IPS-15b (cell line): ENCODE data around the gene MKS1.

Experiments used
- H3K27me3 ChIP-seq: one replicate; pipeline ENCODE4 v1.6.1; 2013; ENCODE audit warnings: low read length; ENCODE audit not compliant: control insufficient read depth, insufficient read depth
- H3K36me3 ChIP-seq: one replicate; pipeline ENCODE4 v1.6.1; 2013; ENCODE audit warnings: low read length; ENCODE audit not compliant: control insufficient read depth, insufficient read depth
- H3K4me1 ChIP-seq: one replicate; pipeline ENCODE4 v1.6.1; 2013; ENCODE audit warnings: mild to moderate bottlenecking, low read length; ENCODE audit not compliant: control insufficient read depth, insufficient read depth
- H3K4me3 ChIP-seq: one replicate; pipeline ENCODE4 v1.5.1; 2013; ENCODE audit warnings: low read depth, low read length
- H3K9ac ChIP-seq: one replicate; pipeline ENCODE4 v1.6.1; 2013; ENCODE audit warnings: low read depth, mild to moderate bottlenecking, low read length
- H3K9me3 ChIP-seq: one replicate; pipeline ENCODE4 v1.6.1; 2013; ENCODE audit warnings: mild to moderate bottlenecking, low read length; ENCODE audit not compliant: control insufficient read depth, insufficient read depth

MKS1 gene

DNA sequence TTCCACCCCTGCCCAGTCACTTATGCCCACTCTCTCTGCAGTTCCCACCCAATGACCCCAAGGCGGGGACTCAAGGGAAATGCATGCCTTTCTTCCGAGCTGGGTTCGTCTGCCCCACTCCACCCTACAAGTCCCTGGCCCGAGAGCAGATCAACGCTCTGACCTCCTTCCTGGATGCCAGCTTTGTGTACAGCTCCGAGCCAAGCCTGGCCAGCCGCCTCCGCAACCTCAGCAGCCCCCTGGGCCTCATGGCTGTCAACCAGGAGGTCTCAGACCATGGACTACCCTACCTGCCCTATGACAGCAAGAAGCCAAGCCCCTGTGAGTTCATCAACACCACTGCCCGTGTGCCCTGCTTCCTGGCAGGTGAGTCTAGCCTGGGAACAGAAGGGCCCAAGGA, 33.1 kb upstream of the MKS1 start:
- no peak overlapping the region for H3K9ac ChIP-seq

DNA sequence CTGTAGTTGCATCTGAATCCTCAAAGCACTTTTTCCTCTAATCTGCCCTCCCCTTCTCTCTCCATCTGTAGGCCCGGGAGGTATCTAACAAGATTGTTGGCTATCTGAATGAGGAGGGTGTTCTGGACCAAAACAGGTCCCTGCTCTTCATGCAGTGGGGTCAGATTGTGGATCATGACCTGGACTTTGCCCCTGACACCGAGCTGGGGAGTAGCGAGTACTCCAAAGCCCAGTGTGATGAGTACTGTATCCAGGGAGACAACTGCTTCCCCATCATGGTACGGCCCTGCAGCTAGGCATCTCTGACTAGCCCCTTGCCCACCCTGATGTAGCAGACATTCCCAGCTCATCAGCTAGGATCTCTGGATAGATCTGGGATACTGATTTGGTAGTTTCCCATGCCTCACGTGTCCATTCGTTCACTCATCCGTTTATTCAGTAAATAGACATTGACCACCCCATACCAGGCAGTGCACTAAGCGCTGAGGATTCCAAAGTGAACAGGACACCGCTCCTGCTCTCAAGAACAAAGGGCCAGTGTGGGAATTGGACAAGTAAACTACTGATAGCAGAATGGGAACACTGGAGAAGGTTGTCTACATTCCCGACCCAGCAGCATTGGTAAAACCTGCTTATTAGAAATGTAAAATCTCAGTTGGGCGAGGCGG, 31.4 kb upstream of the MKS1 start:
- Histone ChIP-seq H3K4me1 (peaks cover 3% of the 10 kb centered on the region), H3K36me3 (no peaks in the 10 kb centered on the region), H3K4me3 (no peak overlapping the region), H3K27me3 (peaks cover 82% of the 10 kb centered on the region), H3K9me3 (peaks cover 5% of the 10 kb centered on the region), H3K9ac (no peak overlapping the region)

More for the DNA sequence above, 33.1 kb upstream of the MKS1 start:
- no peaks in the 10 kb centered on the region for H3K36me3 ChIP-seq
- no peak overlapping the region for H3K4me3 ChIP-seq
- H3K9me3 ChIP-seq, result peaks cover 5% of the 10 kb centered on the region
- H3K27me3 ChIP-seq, result peaks cover 66% of the 10 kb centered on the region
- peaks cover 3% of the 10 kb centered on the region for H3K4me1 ChIP-seq

DNA sequence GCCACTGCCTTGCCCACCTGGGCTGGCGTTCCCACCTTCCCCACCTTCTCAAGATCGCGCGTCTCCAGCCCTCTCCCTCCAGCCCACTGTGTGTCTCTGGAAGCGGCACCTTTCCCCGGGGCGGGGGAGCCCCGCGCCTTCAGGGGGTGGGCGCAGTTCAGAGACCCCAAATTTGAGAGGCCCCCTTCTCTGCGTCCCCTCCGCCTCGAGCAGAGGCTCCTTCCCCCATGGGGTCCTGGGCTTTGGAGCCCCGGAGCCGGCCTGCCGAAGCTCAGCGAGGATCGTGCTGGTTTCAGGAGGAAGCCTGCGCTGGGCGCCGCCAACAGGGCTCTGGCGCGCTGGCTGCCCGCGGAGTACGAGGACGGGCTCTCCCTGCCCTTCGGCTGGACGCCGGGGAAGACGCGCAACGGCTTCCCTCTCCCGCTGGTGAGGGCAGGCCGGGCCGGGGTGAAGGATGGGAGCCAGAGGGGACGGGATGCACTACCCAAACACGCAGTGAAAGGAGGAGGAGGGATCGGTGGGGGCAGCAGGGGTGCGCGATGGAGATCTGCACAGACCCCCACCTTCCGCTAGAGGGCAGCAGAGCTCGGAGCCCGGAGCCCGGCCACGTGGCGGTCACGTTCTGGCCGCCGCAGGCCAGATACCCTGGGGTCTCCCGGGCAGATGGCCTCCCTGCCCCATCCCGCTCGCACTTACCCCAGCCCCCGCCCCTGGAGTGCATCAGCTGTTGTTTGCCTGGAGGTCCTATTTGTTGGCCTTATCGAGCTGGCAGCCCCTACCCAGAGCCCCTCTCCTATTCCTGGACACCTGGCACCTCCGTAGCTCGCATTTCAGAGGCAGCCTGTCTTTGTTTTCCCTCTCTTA, 30.4 kb upstream of the MKS1 start:
- Histone ChIP-seq H3K4me3 (peak overlapping the region; percentile 52), H3K9ac (peak overlapping the region; percentile 73), H3K27me3 (peaks cover 91% of the 10 kb centered on the region), H3K9me3 (peaks cover 5% of the 10 kb centered on the region), H3K36me3 (no peaks in the 10 kb centered on the region), H3K4me1 (no peaks in the 10 kb centered on the region)

DNA sequence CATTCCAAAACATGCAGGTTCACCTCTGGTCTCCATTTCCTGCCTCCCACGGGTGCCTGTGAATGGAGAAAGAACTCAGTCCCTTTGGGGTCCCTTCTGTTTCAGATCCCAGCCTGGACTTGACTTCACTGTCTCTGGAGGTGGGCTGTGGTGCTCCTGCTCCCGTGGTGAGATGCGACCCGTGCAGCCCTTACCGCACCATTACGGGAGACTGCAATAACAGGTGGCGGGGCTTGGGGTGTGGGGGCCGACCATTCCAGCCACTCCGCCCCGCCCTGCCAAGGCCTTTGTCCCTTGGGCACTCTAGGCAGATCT, 29.9 kb upstream of the MKS1 start:
- Histone ChIP-seq H3K9me3 (peaks cover 5% of the 10 kb centered on the region), H3K4me3 (peak overlapping the region; percentile 52), H3K9ac (peak overlapping the region; percentile 73), H3K27me3 (peaks cover 91% of the 10 kb centered on the region), H3K4me1 (no peaks in the 10 kb centered on the region), H3K36me3 (no peaks in the 10 kb centered on the region)

DNA sequence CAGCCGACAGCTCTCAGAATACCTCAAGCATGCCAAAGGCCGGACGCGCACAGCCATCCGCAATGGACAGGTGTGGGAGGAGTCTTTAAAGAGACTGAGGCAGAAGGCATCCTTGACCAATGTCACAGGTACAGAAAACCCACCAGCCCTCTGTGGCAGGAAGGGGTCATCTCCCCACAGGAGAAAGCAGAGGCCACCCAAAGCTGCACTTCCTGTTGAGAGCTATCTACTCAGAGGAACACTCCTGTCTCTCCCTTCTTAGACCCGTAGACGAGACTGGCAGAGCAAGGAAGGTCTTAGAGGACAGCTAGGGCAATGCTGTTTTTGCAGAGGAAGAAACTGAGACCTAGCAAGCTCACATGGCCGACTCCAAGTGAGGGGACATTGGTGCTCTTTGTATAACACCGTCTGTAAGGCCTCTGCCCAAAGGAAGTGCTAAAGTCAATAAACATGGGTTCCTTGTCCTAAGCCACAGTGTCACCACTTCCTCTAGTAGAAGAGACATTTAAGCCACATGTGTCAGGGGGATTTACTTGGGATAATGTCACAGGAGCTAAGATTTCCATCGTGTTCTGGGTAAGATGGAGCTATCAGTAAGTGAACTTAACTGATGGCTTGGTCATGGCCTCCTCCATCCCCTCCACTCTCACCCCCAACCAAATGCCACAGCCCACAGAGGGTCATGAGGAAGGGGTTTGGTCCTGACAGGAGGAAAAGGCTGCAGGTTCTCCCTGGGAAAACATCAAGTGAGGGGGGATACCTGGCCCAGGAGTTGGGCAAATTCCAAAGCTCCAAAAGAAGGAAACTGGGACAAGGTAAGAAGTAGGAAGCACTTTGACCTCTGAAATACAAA, 28.7 kb upstream of the MKS1 start:
- no peaks in the 10 kb centered on the region for H3K4me1 ChIP-seq
- peaks cover 92% of the 10 kb centered on the region for H3K27me3 ChIP-seq
- H3K9ac ChIP-seq, result no peak overlapping the region
- peaks cover 5% of the 10 kb centered on the region for H3K9me3 ChIP-seq
- H3K36me3 ChIP-seq, result no peaks in the 10 kb centered on the region
- no peak overlapping the region for H3K4me3 ChIP-seq

DNA sequence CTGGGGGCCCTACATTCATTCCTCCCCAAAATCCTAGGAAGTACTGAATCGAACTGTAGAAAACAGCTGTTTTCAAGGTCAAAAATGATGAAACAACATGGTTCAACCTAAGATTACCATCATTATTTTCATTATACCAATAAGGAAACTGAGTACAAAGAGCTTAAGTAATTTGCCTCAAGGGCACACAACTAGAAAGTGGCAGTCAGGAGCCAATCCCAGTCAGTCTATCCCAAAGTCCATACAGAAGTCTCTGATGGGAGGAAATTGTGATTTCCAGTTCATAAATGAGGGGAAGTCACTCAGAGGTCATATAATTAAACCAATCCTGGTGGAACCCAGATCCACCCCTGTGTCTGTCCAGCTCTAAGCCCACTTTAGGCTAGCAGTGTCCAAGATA, 27.7 kb upstream of the MKS1 start:
- Histone ChIP-seq H3K9me3 (peaks cover 5% of the 10 kb centered on the region), H3K4me3 (no peak overlapping the region), H3K36me3 (no peaks in the 10 kb centered on the region), H3K9ac (no peak overlapping the region), H3K27me3 (peaks cover 88% of the 10 kb centered on the region), H3K4me1 (no peaks in the 10 kb centered on the region)

DNA sequence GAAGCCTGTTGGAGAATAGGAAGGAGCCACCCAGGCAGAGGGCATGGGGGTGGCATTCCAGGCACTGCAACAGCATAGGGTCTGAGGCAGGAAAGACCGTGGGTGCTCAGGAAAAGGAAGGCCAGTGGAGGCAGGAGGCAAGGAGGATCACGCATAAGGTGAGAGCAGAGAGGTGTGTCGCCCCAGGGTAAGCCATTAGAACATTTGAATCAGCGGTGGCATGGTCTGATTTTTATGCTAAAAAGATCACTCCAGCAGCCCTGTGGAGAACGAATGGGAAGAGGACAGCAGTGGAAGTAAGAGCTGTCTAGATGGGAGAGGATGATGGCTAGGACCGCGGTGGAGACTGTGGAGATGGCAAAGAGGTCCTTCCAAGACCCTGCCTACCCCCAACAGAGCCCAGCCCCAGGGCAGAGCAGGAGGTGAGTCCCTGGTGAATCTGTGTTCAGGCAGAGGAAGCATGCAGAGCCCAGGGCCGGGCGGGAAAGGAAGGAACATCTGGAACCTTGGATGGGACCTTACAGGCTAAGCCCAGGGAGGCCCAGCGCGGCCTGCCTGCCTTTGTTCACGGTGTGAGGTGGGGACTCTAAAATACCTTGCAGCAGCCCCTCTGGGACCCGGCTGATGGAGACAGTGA, 27.2 kb upstream of the MKS1 start:
- Histone ChIP-seq H3K4me1 (no peaks in the 10 kb centered on the region), H3K4me3 (no peak overlapping the region), H3K9me3 (peaks cover 5% of the 10 kb centered on the region), H3K9ac (no peak overlapping the region), H3K27me3 (peaks cover 84% of the 10 kb centered on the region), H3K36me3 (no peaks in the 10 kb centered on the region)

DNA sequence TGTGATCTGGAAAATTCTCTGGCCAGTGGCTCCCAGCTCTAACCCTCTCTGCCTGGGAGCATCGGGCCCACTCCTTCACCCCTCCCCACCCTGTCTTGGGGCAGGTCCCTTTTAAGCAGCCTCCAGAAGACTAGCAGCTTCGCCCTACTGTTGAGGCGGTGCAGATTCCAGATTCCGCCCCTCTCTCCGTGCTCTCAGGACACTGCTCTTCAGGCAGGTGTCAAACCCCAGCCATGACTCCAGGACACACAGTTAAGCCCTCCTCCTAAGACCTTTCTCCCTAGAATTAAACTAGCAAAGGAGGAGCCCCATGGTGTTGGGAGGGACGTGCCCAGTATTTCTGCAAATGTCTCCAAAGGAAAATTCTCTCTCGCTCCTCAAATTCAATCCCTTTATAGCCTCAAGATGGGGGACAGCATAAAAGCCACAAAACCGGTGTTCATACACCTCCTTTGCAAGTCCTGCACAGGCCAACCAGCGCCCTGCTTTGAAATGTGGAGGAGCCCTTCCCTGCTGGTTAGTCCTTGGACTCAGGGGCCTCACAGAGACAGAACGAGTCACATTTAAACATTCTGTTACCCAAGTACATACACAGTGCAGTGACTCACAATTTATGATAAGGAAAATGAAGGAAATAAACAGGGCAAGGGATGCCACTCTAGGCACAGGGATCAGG, 26.5 kb upstream of the MKS1 start:
- Histone ChIP-seq H3K27me3 (peaks cover 78% of the 10 kb centered on the region), H3K9me3 (peaks cover 5% of the 10 kb centered on the region), H3K4me3 (no peak overlapping the region), H3K36me3 (no peaks in the 10 kb centered on the region), H3K9ac (no peak overlapping the region), H3K4me1 (no peaks in the 10 kb centered on the region)

DNA sequence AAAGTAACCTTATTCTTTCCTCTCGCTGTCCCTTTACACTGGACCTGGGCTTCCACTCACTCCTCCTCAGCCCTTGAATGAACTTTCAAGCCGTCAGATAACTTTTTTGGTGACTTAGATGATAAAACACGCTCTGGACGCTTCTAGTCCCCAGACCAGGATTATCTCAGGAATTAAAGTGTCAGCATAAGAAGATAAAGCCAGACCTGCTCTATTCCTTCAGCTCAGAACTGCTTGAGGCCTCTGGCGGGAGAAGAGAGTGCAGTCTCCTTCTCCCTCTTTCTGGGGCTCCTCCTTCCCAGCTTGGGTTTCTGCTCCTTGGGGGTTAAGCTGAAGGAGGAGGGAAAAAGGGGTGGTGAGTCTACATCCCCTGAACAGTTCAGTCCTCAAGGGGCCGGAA, 25.9 kb upstream of the MKS1 start:
- H3K9me3 ChIP-seq, result peaks cover 2% of the 10 kb centered on the region
- H3K4me1 ChIP-seq, result no peaks in the 10 kb centered on the region
- peaks cover 77% of the 10 kb centered on the region for H3K27me3 ChIP-seq
- H3K4me3 ChIP-seq, result no peak overlapping the region
- no peaks in the 10 kb centered on the region for H3K36me3 ChIP-seq
- no peak overlapping the region for H3K9ac ChIP-seq

DNA sequence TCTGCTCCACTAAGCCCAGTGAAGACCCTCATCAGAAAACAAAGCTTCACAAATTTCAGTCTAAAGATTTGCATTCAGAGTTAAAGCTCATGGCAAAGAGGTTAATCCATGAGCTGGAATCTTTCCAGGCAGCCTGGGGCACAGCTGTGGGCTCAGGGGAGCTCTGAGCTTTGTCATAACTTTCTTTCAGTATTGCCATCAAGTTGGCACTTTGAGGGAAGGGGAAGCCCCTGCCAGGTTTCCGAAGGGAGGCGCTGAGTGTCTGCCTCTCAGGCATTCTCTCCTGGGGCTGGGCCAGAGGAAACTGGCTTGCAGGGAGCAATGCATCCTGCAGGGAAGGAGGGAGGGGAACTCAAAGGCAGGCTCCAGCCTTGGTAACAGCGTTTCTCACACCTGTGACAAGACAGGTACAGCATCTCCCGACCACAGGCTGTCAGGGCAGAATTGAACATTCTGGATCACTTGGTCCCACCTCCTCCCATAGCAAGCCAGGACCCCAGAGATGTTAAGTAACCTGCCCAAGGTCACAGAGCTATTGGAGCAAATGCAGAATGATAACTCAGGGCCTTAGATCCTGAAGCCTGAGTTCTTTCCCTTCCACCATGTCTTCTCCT, 23.2 kb upstream of the MKS1 start:
- H3K9ac ChIP-seq, result peak overlapping the region; percentile 24
- no peaks in the 10 kb centered on the region for H3K9me3 ChIP-seq
- peaks cover 62% of the 10 kb centered on the region for H3K27me3 ChIP-seq
- no peaks in the 10 kb centered on the region for H3K4me1 ChIP-seq
- no peaks in the 10 kb centered on the region for H3K36me3 ChIP-seq
- no peak overlapping the region for H3K4me3 ChIP-seq

DNA sequence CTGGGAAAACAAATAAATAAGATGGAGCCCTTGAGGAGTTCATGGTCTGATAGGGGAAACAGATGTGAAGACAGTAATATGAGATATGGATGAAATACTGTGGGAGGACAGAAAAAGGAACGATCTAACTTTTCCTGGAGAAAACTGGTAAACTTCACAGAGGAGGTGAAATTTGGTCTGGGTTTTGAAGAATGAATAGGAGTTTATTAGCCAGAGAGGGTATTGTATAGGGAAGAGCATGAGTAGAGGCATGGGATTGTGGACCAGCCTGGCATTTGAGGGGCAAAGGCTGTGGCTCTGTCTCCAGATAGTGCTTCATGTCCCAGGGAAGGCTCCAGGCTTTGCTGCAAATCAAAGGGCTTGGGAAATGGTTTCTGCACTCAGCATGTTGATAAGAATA, 20.9 kb upstream of the MKS1 start:
- peaks cover 55% of the 10 kb centered on the region for H3K27me3 ChIP-seq
- no peaks in the 10 kb centered on the region for H3K36me3 ChIP-seq
- no peaks in the 10 kb centered on the region for H3K9me3 ChIP-seq
- H3K4me1 ChIP-seq, result no peaks in the 10 kb centered on the region
- no peak overlapping the region for H3K9ac ChIP-seq
- no peak overlapping the region for H3K4me3 ChIP-seq
